HepG2 (cell line): Measurements from ENCODE around the gene ZKSCAN4. TPM values are rescaled to one million over a fixed set of nuclear protein-coding genes. Genes with fewer than 3 reads are reported as not detected.
A peak's percentile ranks its signal among the peaks of the same experiment; 100 is the strongest.

Source experiments
- ADNP ChIP-seq: sonication (generic); formaldehyde crosslinking; IDR thresholded peaks from 2 replicates; pipeline ENCODE4 v1.4.0; 2020; ENCODE audit warnings: missing genetic modification reagents
- CREB3 ChIP-seq: sonication (generic); formaldehyde crosslinking; IDR thresholded peaks from 2 replicates; pipeline ENCODE4 v1.5.0; 2020; ENCODE audit warnings: missing genetic modification reagents
- ETS1 ChIP-seq: sonication (generic); formaldehyde crosslinking; IDR thresholded peaks from 2 replicates; pipeline ENCODE4 v1.4.0; 2020; ENCODE audit warnings: missing genetic modification reagents
- FOXA1 ChIP-seq, 2 experiments: fragments of 450-650 bp in 1 of 2; sonication (generic) in 1 of 2; formaldehyde crosslinking in 1 of 2; IDR thresholded peaks; 2 replicates each; pipeline versions ENCODE4 v1.4.0 to v1.6.1; 2016 to 2020; ENCODE audit warnings: missing genetic modification reagents in 1 of 2
- HCFC1 ChIP-seq: fragments of 150-350 bp; IDR thresholded peaks from 2 replicates; pipeline ENCODE4 v1.6.1; 2014; ENCODE audit warnings: low read depth, low read length
- HNRNPLL ChIP-seq: fragments of 200-400 bp; formaldehyde crosslinking; IDR thresholded peaks from 2 replicates; pipeline ENCODE4 v1.6.1; 2017; ENCODE audit warnings: mild to moderate bottlenecking, low read depth, low read length; ENCODE audit not compliant: poor library complexity, severe bottlenecking
- KIAA2018 ChIP-seq: sonication (generic); formaldehyde crosslinking; IDR thresholded peaks from 2 replicates; pipeline ENCODE4 v1.5.0; 2020; ENCODE audit warnings: mild to moderate bottlenecking, missing genetic modification reagents, borderline replicate concordance
- MLXIP ChIP-seq: sonication (generic); formaldehyde crosslinking; IDR thresholded peaks from 2 replicates; pipeline ENCODE4 v1.9.0; 2021; ENCODE audit warnings: missing genetic modification reagents, borderline replicate concordance
- MTF2 ChIP-seq: sonication (generic); formaldehyde crosslinking; IDR thresholded peaks from 2 replicates; pipeline ENCODE4 v1.5.0; 2020; ENCODE audit warnings: missing genetic modification reagents, borderline replicate concordance
- NCOA5 ChIP-seq: sonication (generic); formaldehyde crosslinking; IDR thresholded peaks from 2 replicates; pipeline ENCODE4 v1.4.0; 2020; ENCODE audit warnings: missing genetic modification reagents
- POLR2G ChIP-seq: fragments of 200-400 bp; formaldehyde crosslinking; IDR thresholded peaks from 2 replicates; pipeline ENCODE4 v1.6.1; 2018; ENCODE audit warnings: mild to moderate bottlenecking, low read depth, low read length, moderate library complexity
- ZNF660 ChIP-seq: sonication (generic); formaldehyde crosslinking; IDR thresholded peaks from 2 replicates; pipeline ENCODE4 v1.5.1; 2020; ENCODE audit warnings: mild to moderate bottlenecking, low read depth, missing genetic modification reagents, borderline replicate concordance
- polyA plus RNA-seq, 8 experiments: library from polyadenylated mRNA; depleted of rRNA in 3 of 8; stranded (reverse) in 7 of 8; unstranded in 1 of 8; fragments of >200 nt; fragmentation: Illumina TruSeq in 4 of 8; extraction: Trizol in 4 of 8; gene quantifications; 2 replicates each; pipeline versions ENCODE4 v1.2.1 to v1.2.3, GENCODE V29; 2011 to 2016; ENCODE audit warnings: low read depth in 4 of 8, missing spikeins in 1 of 8, mixed read lengths in 1 of 8; ENCODE audit not compliant: insufficient read depth in 1 of 8
- total RNA-seq, 5 experiments: library from RNA; depleted of rRNA; stranded (reverse); fragments of >200 nt; fragmentation: Illumina TruSeq; extraction: Trizol; gene quantifications; 2 replicates each; pipeline ENCODE4 v1.2.3, GENCODE V29; 2016; ENCODE audit warnings: low read depth in 1 of 5

ZKSCAN4 gene
- total and polyA plus RNA-seq, 2 of the 13 experiments (the other 11 are each of a cell fraction or from before 2014, with no cell fraction given) = 2.9 to 7.8 TPM

GRCh38 chr6:28252009-28252975, at the start of gene ZKSCAN4 (continued):
- TF ChIP-seq KIAA2018 = no peak
- no peak for TF ChIP-seq NCOA5 (CRISPR knock-in tag)
- TF ChIP-seq ZNF660 (CRISPR knock-in tag) = no peak
- no peak for TF ChIP-seq ETS1 (CRISPR knock-in tag)
- peak; percentile 80 for TF ChIP-seq POLR2G
- TF ChIP-seq CREB3 (CRISPR knock-in tag) = 0 out of 2 replicates have a peak, but pooled peaks have one; percentile 36
- no peak for TF ChIP-seq ADNP (CRISPR knock-in tag)
- TF ChIP-seq HNRNPLL = no peak
- TF ChIP-seq HCFC1 = peak; percentile 75
- no peak for TF ChIP-seq MLXIP
- 0 out of 2 replicates have a peak, but pooled peaks have one; percentile 51 for TF ChIP-seq MTF2 (CRISPR knock-in tag)
- TF ChIP-seq FOXA1 (IDR thresholded peaks at IDR 0.05) = no peak
- TF ChIP-seq FOXA1 (CRISPR knock-in tag; IDR thresholded peaks at IDR 0.05) = peak; percentile 42; the same call in 1 of the 2 replicates
